ENCODE measurements around the gene TAF10. TPM values are rescaled to one million over a fixed set of nuclear protein-coding genes. Genes with fewer than 3 reads are reported as not detected.
A peak's percentile ranks its signal among the peaks of the same experiment; 100 is the strongest.

TAF10 gene
- total RNA-seq, 1 donor from 2014 or later, result 141 TPM

GRCh38 chr11:6634534-6634933 is 22.5 kb upstream of the TAF10 start:
- H3K27ac Mint-ChIP-seq, result no peak overlapping the region
- H3K4me1 Mint-ChIP-seq, result peaks cover 5% of the 10 kb centered on the region
- no peaks in the 10 kb centered on the region for H3K36me3 Mint-ChIP-seq (ENCODE audit: low read depth)
- H3K4me3 Mint-ChIP-seq, result no peak overlapping the region
- DNase-seq, result no peak
- H3K27me3 Mint-ChIP-seq, result no peaks in the 10 kb centered on the region
- intact Hi-C loops (cut with micrococcal nuclease), result no loop called here
- H3K9me3 Mint-ChIP-seq, result no peaks in the 10 kb centered on the region

GRCh38 chr11:6633422-6634408 is 21.7 kb upstream of the TAF10 start:
- no peaks in the 10 kb centered on the region for H3K27me3 Mint-ChIP-seq
- no peak for DNase-seq
- no peak overlapping the region for H3K27ac Mint-ChIP-seq
- no peak overlapping the region for H3K4me3 Mint-ChIP-seq
- no peaks in the 10 kb centered on the region for H3K9me3 Mint-ChIP-seq
- intact Hi-C loops (cut with micrococcal nuclease), result no loop called here
- no peaks in the 10 kb centered on the region for H3K4me1 Mint-ChIP-seq
- H3K36me3 Mint-ChIP-seq (ENCODE audit: low read depth), result no peaks in the 10 kb centered on the region

GRCh38 chr11:6632116-6633073 is 20.4 kb upstream of the TAF10 start:
- Mint-ChIP-seq H3K27me3 (no peaks in the 10 kb centered on the region), H3K4me1 (peaks cover 8% of the 10 kb centered on the region), H3K9me3 (no peaks in the 10 kb centered on the region), H3K27ac (no peak overlapping the region), H3K4me3 (no peak overlapping the region), H3K36me3 (ENCODE audit: low read depth) (no peaks in the 10 kb centered on the region)
- no peak for DNase-seq
- intact Hi-C loops (cut with micrococcal nuclease), result no loop called here

GRCh38 chr11:6631361-6631890 is 19.4 kb upstream of the TAF10 start:
- Mint-ChIP-seq H3K4me1 (peaks cover 15% of the 10 kb centered on the region), H3K4me3 (no peak overlapping the region), H3K9me3 (no peaks in the 10 kb centered on the region), H3K27ac (no peak overlapping the region), H3K27me3 (no peaks in the 10 kb centered on the region), H3K36me3 (ENCODE audit: low read depth) (no peaks in the 10 kb centered on the region)
- no peak for DNase-seq
- intact Hi-C loops (cut with micrococcal nuclease), result no loop called here

- H3K36me3 Mint-ChIP-seq (ENCODE audit: low read depth), result no peaks in the 10 kb centered on the region
- H3K9me3 Mint-ChIP-seq, result no peaks in the 10 kb centered on the region
- intact Hi-C loops (cut with micrococcal nuclease), result no loop called here
- H3K27ac Mint-ChIP-seq, result no peak overlapping the region
- H3K27me3 Mint-ChIP-seq, result no peaks in the 10 kb centered on the region
- peaks cover 16% of the 10 kb centered on the region for H3K4me1 Mint-ChIP-seq
- no peak for DNase-seq
- H3K4me3 Mint-ChIP-seq, result no peak overlapping the region
Measured at GRCh38 chr11:6630632-6631291, 18.7 kb upstream of the TAF10 start.

- no peak for DNase-seq
- Mint-ChIP-seq H3K4me1 (peaks cover 16% of the 10 kb centered on the region), H3K9me3 (no peaks in the 10 kb centered on the region), H3K27ac (no peak overlapping the region), H3K27me3 (no peaks in the 10 kb centered on the region), H3K4me3 (no peak overlapping the region), H3K36me3 (ENCODE audit: low read depth) (no peaks in the 10 kb centered on the region)
- intact Hi-C loops (cut with micrococcal nuclease), result no loop called here
Measured at GRCh38 chr11:6629892-6630631, 18.0 kb upstream of the TAF10 start.

- intact Hi-C loops (cut with micrococcal nuclease), result no loop called here
- DNase-seq, result no peak
Measured at GRCh38 chr11:6629573-6629891, 17.5 kb upstream of the TAF10 start.

GRCh38 chr11:6628526-6628925 is 16.5 kb upstream of the TAF10 start:
- intact Hi-C loops (cut with micrococcal nuclease), result no loop called here
- DNase-seq, result no peak
- no peaks in the 10 kb centered on the region for H3K27me3 Mint-ChIP-seq
- no peaks in the 10 kb centered on the region for H3K9me3 Mint-ChIP-seq
- H3K36me3 Mint-ChIP-seq (ENCODE audit: low read depth), result no peaks in the 10 kb centered on the region
- peaks cover 16% of the 10 kb centered on the region for H3K4me1 Mint-ChIP-seq
- H3K27ac Mint-ChIP-seq, result no peak overlapping the region
- no peak overlapping the region for H3K4me3 Mint-ChIP-seq

More at GRCh38 chr11:6629573-6629891, 17.5 kb upstream of the TAF10 start:
- Mint-ChIP-seq H3K27ac (no peak overlapping the region), H3K4me1 (peaks cover 16% of the 10 kb centered on the region), H3K4me3 (no peak overlapping the region), H3K9me3 (no peaks in the 10 kb centered on the region), H3K27me3 (no peaks in the 10 kb centered on the region), H3K36me3 (ENCODE audit: low read depth) (no peaks in the 10 kb centered on the region)

GRCh38 chr11:6627762-6628241 is 15.8 kb upstream of the TAF10 start:
- H3K36me3 Mint-ChIP-seq (ENCODE audit: low read depth), result no peaks in the 10 kb centered on the region
- peak overlapping the region; percentile 32 for H3K27ac Mint-ChIP-seq
- DNase-seq, result peak; percentile 78
- intact Hi-C loops (cut with micrococcal nuclease), result no loop called here
- peaks cover 16% of the 10 kb centered on the region for H3K4me1 Mint-ChIP-seq
- peak overlapping the region; percentile 51 for H3K4me3 Mint-ChIP-seq
- no peaks in the 10 kb centered on the region for H3K9me3 Mint-ChIP-seq
- no peaks in the 10 kb centered on the region for H3K27me3 Mint-ChIP-seq

- H3K9me3 Mint-ChIP-seq, result no peaks in the 10 kb centered on the region
- peak overlapping the region; percentile 32 for H3K27ac Mint-ChIP-seq
- intact Hi-C loops (cut with micrococcal nuclease), result no loop called here
- H3K4me3 Mint-ChIP-seq, result peak overlapping the region; percentile 51
- peaks cover 16% of the 10 kb centered on the region for H3K4me1 Mint-ChIP-seq
- H3K36me3 Mint-ChIP-seq (ENCODE audit: low read depth), result no peaks in the 10 kb centered on the region
- H3K27me3 Mint-ChIP-seq, result no peaks in the 10 kb centered on the region
- no peak for DNase-seq
Measured at GRCh38 chr11:6626971-6627761, 15.2 kb upstream of the TAF10 start.

- no peak overlapping the region for H3K27ac Mint-ChIP-seq
- H3K4me1 Mint-ChIP-seq, result peaks cover 16% of the 10 kb centered on the region
- no peak overlapping the region for H3K4me3 Mint-ChIP-seq
- H3K9me3 Mint-ChIP-seq, result no peaks in the 10 kb centered on the region
- H3K36me3 Mint-ChIP-seq (ENCODE audit: low read depth), result no peaks in the 10 kb centered on the region
- no peak for DNase-seq
- no peaks in the 10 kb centered on the region for H3K27me3 Mint-ChIP-seq
- intact Hi-C loops (cut with micrococcal nuclease), result no loop called here
Measured at GRCh38 chr11:6625832-6626420, 13.9 kb upstream of the TAF10 start.
